GM12891 (cell line): Measurements from ENCODE around the gene LPAR4.
A peak's percentile ranks its signal among the peaks of the same experiment; 100 is the strongest.
"Not testable (repeated sequence)": the region's sequence is repeated elsewhere in the genome, so short reads cannot be mapped to it uniquely, and the experiment has no call there.

Source experiments
- DNase-seq: peaks from one replicate; pipeline ENCODE4 v3.0.0; 2011; ENCODE audit warnings: low spot score; ENCODE audit not compliant: insufficient read length
- FAIRE-seq: peaks from 2 replicates; lab custom pipeline; 2011; peaks lifted over from hg19 to GRCh38; lab: Jason Lieb, UNC
- PAX5 ChIP-seq: IDR thresholded peaks from 2 replicates; pipeline ENCODE4 v1.6.1; 2011; ENCODE audit warnings: low read length, moderate library complexity, mild to moderate bottlenecking; ENCODE audit not compliant: insufficient read depth, severe bottlenecking
- POLR2A ChIP-seq: IDR thresholded peaks from 2 replicates; pipeline ENCODE4 v1.6.1; 2011; ENCODE audit warnings: low read depth, low read length, control low read depth
- POLR2AphosphoS5 ChIP-seq: IDR thresholded peaks from 2 replicates; pipeline ENCODE4 v1.6.1; 2011; ENCODE audit warnings: low read depth, low read length, control low read depth
- POU2F2 ChIP-seq: IDR thresholded peaks from 2 replicates; pipeline ENCODE4 v1.6.1; 2011; ENCODE audit warnings: low read depth, mild to moderate bottlenecking, control low read depth, low read length, moderate library complexity
- SPI1 ChIP-seq: IDR thresholded peaks from 2 replicates; pipeline ENCODE4 v1.6.1; 2011; ENCODE audit warnings: low read depth, low read length, control low read depth
- TAF1 ChIP-seq: IDR thresholded peaks from 2 replicates; pipeline ENCODE4 v1.6.1; 2011; ENCODE audit warnings: low read depth, low read length, control low read depth

LPAR4 gene

DNA sequence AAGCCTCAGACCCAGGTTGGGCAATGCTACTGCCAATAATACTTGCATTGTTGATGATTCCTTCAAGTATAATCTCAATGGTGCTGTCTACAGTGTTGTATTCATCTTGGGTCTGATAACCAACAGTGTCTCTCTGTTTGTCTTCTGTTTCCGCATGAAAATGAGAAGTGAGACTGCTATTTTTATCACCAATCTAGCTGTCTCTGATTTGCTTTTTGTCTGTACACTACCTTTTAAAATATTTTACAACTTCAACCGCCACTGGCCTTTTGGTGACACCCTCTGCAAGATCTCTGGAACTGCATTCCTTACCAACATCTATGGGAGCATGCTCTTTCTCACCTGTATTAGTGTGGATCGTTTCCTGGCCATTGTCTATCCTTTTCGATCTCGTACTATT lies 7.4 kb downstream of the LPAR4 start:
- TF ChIP-seq POU2F2 = no peak
- no peak for TF ChIP-seq POLR2A
- no peak for TF ChIP-seq PAX5
- no peak for TF ChIP-seq POLR2AphosphoS5
- TF ChIP-seq SPI1 = peak; percentile 88
- TF ChIP-seq TAF1 = no peak
- FAIRE-seq (peak; percentile 98), DNase-seq (no peak)

DNA sequence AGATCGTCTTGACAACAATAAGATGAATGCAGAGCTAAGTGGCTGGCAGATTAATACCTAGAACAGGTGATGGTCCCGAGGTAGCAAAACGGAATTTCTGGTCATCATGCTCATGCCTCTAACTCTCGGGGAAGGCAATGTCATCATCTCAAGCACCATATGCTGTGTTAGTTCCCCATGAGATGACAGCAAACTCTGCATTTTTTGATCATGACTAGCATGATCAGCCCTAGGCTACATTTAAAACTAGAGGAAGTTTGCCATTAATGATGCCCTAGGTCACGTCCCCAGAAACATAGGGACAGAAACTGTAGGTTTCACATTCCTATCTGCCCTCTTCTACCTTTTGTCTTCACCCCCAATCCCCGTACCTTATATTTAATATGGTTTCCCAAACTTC lies 11.6 kb downstream of the LPAR4 start:
- no peak for TF ChIP-seq POU2F2
- no peak for TF ChIP-seq PAX5
- no peak for TF ChIP-seq TAF1
- no peak for TF ChIP-seq POLR2AphosphoS5
- TF ChIP-seq POLR2A = no peak
- no peak for TF ChIP-seq SPI1
- FAIRE-seq (peak; percentile 16), DNase-seq (no peak)

DNA sequence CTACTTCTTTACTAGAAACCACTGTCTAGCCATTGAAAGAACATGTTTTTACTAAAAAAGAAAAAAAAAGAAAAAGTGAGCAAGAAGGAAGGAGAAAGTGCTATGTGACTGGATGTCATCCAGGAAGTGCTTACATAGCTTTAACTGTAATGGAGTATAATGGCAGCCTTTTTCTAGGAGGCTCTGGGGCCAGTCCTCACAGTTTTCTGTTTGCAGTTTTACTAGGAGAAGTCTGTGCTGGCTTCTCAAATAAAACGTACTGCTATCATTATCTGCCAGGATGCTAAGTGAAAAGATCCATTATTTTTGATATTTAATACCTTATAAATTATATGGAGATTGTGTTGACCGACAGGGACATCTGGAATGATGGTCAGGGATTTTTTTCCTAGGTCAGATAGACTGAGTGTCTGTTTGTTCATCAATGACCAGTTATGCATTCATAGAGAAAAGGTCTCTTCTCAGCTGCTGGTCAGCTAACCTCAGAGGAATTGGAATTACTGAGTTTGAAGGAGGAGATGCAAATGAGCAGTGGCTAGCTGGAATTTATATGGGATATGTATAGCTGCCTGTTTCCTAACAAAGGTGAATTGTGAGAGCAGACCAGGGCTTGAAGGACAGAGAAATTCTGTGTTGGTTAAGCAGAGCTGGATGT lies 21.7 kb downstream of the LPAR4 start:
- TF ChIP-seq POLR2A = no peak
- FAIRE-seq (no peak), DNase-seq (no peak)

DNA sequence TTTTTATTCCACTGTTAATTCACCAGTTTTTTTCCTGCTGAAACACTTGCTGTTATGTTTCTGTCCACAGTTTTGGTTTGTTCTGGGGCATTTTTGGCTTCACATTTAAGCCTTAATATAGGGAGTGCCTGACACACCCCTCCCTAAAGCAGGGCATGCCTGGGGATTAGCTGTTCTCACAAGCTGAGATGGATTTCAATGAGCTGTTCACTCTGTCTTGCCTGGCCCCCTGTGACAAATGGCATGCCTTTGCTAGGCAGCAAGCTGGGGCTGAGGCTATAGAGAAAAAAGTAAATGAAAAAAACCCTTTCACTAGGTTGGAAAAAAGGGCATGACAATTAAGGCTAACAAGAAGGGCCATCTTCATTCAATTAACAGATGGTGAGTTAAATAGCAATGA lies 22.4 kb downstream of the LPAR4 start:
- FAIRE-seq = no peak
- no peak for DNase-seq
- TF ChIP-seq POU2F2 (no peak), POLR2A (no peak), PAX5 (no peak), POLR2AphosphoS5 (no peak), TAF1 (no peak), SPI1 (no peak)

DNA sequence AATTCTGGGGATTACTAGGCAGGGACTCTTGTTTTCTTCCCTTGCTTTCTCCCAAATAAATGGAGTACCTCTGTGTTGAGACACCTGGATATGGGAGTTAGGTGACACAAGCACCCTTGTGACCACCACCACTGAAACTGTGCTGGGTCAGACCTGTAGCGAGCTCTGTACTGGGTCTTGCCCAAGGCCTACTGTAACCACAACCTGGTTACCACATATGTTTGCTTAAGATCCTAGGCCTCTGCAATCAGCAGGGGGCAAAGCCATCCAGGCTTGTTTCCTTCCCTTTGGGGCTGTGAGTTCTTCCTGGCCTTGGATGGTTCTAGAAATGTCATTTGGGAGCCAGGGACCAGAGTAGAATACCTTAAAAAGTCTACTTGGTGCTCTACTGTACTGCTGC lies 49.4 kb downstream of the LPAR4 start:
- DNase-seq (no peak), FAIRE-seq (no peak)
- TF ChIP-seq POLR2AphosphoS5 (no peak), TAF1 (no peak), SPI1 (no peak), POU2F2 (no peak), POLR2A (no peak), PAX5 (no peak)

DNA sequence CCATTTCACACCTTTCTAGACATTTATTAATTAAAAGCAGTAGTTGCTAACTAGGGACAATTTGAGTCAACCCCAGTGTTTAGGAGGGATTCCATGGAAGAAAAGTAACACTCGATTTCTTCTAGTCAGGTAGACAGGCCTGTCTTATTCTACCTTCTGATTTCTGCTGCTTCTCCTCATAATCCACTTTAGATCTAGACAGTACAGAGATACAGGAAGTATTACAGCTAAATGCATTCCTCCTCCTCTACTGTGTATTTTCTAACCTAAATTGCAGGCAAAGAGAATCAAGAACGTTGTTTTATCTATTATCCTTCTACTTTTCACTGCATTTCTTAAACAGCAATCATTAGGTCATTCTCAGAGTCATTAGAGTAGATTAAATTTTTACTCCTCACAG lies 52.6 kb downstream of the LPAR4 start:
- TF ChIP-seq PAX5 = no peak
- no peak for TF ChIP-seq POU2F2
- TF ChIP-seq TAF1 = no peak
- TF ChIP-seq POLR2AphosphoS5 = no peak
- TF ChIP-seq POLR2A = no peak
- no peak for TF ChIP-seq SPI1
- FAIRE-seq (no peak), DNase-seq (no peak)

DNA sequence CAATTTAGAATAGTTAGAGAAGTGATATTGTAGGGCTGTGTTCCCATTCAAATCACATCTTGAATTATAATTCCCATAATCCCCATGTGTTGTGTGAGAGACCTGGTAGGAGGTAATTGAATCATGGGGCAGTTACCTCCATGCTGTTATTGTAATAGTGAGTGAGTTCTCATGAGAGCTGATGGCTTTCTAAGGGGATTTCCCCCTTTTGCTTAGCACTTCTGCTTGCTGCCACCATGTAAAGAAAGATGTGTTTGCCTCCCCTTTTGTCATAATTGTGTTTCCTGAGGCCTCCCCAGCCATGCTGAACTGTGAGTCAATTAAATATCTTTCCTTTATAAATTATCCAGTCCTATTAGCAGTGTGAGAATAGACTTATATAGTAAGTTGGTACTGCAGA lies 53.2 kb downstream of the LPAR4 start:
- TF ChIP-seq POU2F2 (no peak), POLR2AphosphoS5 (no peak), POLR2A (no peak), SPI1 (no peak), PAX5 (no peak), TAF1 (no peak)
- DNase-seq (no peak), FAIRE-seq (no peak)

DNA sequence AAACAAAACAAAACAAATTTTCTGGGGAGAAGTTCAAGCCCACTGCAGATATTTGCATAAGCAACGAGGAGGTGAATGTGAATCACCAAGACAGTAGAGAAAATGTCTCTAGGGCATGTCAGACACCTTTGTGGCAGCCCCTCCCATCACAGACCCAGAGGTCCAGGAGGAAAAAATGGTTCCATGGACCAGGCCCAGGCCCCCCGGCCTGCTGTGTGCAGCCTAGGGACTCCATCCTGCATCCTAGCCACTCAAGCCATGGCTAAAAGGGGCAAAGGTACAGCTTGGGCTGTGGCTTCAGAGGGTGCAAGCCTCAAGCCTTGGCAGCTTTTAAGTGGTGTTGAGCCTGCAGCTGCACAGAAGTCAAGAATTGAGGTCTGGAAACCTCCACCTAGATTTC lies 54.0 kb downstream of the LPAR4 start:
- FAIRE-seq (no peak), DNase-seq (no peak)
- TF ChIP-seq PAX5 (no peak), POLR2A (no peak), POLR2AphosphoS5 (no peak), SPI1 (no peak)

DNA sequence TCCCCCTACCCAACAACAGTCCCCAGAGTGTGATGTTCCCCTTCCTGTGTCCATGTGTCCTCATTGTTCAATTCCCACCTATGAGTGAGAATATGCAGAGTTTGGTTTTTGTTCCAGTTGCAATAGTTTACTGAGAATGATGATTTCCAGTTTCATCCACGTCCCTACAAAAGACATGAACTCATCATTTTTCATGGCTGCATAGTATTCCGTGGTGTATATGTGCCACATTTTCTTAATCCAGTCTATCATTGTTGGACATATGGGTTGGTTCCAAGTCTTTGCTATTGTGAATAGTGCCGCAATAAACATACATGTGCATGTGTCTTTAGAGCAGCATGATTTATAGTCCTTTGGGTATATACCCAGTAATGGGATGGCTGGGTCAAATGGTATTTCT lies 55.0 kb downstream of the LPAR4 start:
- FAIRE-seq, DNase-seq: not testable (repeated sequence)
